Hematopoietic multipotent progenitor cell (in vitro differentiated cells): ENCODE measurements around the gene HACD2. TPM values are rescaled to one million over a fixed set of nuclear protein-coding genes. Genes with fewer than 3 reads are reported as not detected.
"Not testable (repeated sequence)": the region's sequence is repeated elsewhere in the genome, so short reads cannot be mapped to it uniquely, and the experiment has no call there.

Experiments
- DNase-seq, 3 donors: peaks; one replicate each; pipeline ENCODE4 v3.0.0-alpha.2; 2011 to 2015; ENCODE audit warnings: low read depth in 2 of 3, low spot score in 2 of 3
- total RNA-seq: library from RNA; depleted of rRNA; stranded (reverse); fragments of >200 nt; gene quantifications from one replicate; pipeline ENCODE4 v1.2.3, GENCODE V29; 2012

HACD2 gene
- total RNA-seq, 1 donor, result 14.5 TPM

GRCh38 chr3:123488645-123489347 is 96.1 kb downstream of the HACD2 start:
- DNase-seq, result no peak

- not testable (repeated sequence) for DNase-seq
Measured at GRCh38 chr3:123487063-123487462, 97.8 kb downstream of the HACD2 start.

- no peak for DNase-seq
Measured at GRCh38 chr3:123486460-123486859, 98.4 kb downstream of the HACD2 start.

GRCh38 chr3:123485551-123485950 is 99.3 kb downstream of the HACD2 start:
- no peak for DNase-seq

- DNase-seq, result no peak
Measured at GRCh38 chr3:123483146-123483545, 101.7 kb downstream of the HACD2 start.

DNA sequence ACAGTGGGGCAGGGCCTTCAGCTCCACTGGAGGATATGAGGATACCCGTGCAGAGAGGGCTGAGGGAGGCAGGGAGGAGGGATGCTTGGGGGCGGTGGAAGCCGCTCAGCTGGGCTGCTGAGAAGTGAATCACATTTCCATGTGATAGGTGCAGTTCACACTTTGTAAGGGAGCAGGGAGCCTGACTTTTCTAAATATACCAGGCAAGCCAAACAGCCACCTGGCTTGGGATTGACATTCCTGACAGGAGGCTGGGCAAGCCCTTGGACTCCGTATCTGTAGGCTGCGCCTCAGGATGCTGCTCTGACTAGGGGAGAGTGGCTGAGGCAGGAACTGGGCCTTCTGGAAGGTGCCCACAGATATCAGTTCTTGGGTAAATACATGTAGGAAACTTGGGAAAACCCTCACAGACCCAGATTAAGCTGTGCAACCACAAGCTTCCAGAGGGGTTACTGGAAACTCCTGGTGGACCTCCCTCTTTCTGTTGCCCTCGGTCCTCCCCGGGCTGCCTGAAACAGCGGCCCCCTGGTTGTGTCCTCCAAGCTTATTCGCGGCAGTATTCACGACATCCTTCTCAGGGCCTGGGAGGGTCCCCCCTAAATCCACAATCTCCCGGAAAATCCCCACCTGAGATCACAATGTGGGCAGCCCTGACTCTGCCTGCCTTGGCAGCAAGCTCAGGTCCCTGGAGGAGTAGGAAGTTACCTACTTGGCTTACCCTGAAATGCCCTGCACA is 103.0 kb downstream of the HACD2 start:
- no peak for DNase-seq

DNA sequence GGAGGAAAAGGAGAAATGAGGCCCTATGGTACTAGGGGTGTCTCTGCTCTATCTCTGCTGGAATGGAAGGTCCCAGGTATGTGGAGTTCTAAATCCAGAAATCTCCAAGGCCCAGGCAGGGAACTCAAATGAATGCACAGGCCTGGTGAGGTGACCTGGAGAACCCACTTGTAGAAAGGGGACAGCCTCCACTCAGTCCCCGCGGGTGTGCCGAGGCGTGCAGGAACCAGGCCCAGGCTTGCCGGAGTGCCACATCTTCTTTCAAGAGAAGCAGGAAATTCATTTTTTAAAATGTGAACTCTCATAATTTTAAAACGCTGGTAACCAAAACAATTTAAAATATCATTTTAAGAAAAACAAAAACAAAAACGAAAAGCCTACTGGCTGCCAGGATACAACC is 103.8 kb downstream of the HACD2 start:
- DNase-seq, result no peak

GRCh38 chr3:123480428-123480827 is 104.4 kb downstream of the HACD2 start:
- DNase-seq, result peak in 2 of 3 donors; percentile 1 to 27

DNA sequence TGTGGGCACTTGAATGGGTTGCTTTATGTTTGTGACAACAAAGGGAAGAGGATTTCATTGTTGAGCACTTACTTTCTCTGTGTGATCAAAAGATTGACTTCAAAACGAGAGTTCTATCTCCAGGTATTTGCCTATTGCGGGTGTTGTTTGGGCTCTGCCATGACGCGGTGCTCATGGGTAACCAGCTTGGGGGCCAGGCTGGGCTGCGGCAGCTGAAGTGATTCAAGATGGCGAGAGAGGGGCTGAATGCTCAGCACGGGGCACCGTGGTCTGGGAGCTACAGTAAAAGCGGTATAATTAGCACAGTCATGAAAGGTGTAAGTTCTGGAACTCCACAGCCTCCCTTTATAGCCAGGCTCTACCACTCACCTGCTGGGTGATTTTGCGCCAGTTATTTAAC is 105.0 kb downstream of the HACD2 start:
- no peak for DNase-seq

GRCh38 chr3:123478314-123478713 is 106.5 kb downstream of the HACD2 start:
- no peak for DNase-seq

GRCh38 chr3:123476967-123477750 is 107.7 kb downstream of the HACD2 start:
- no peak for DNase-seq

DNA sequence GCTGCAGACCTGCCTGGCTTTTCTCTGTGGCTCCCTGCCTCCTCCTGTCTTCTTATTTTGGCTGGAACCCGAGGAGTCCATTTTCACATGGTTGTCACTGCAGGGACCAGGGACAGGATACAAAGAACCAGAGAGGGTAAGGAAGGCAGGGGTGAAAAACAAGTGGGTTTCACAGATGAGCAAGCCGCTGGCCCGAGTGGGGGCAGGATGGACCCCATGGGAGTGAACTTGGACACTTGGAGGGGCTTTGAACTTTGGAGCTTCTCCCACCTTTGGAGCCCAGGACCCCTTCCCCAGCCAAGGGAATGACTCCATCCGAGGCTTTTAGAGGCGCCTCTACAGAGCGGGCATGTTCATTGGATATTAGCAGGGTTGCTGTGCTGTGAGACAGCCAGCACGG is 109.1 kb downstream of the HACD2 start:
- DNase-seq, result no peak

- no peak for DNase-seq
Measured at GRCh38 chr3:123471106-123471505, 113.7 kb downstream of the HACD2 start.

DNA sequence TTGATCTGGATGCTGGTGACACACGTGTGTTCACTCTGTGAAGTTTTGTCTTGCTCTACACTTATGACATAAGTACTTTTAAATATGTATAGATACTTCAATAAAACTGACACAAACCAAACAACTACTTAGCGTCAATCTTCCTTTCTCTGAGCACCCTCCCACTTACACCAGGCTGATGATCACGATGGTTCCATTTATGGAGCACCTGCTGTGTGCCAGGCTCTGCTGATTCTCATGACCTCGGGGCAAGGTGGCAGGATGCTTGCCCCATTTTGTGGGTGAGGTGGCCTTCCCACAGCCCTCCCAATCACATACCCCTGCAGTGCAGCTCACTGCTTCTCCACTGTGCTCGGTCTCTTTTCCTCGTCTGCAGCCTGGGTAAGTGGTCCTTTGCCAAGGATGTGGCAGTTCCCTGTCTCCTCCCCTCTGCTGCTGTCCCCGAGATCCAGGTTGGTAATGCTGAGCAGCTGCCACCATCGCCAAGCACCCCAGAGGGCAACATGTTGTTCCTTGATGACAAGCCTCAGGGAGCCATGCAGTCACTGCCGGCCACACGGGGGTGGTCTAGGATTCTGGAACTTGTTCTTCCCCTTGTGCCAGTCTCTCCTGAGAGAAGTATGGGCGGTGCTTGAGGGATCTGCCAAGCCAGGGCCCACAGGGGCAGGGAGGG is 115.4 kb downstream of the HACD2 start:
- no peak for DNase-seq

GRCh38 chr3:123467046-123467445 is 117.8 kb downstream of the HACD2 start:
- DNase-seq, result no peak

DNA sequence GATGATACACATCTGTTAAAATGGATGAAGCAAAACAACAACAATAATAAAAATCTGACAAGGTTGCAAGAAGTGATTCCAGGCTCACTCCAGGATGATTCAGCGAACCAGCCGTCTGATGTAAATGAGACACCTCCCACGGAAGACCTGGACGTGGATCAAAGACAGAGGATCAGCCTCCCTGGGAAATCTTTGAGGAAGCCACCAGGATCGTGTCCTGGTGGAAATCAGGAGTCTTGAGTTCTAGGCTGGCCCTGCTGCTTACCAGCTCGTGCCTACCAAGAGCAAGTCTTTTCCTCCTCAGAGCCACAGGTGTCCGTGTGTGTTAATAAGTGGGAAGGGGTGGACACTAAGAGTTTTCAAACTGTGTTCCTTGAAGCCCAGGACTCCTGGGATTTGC is 120.6 kb downstream of the HACD2 start:
- DNase-seq, result no peak

DNA sequence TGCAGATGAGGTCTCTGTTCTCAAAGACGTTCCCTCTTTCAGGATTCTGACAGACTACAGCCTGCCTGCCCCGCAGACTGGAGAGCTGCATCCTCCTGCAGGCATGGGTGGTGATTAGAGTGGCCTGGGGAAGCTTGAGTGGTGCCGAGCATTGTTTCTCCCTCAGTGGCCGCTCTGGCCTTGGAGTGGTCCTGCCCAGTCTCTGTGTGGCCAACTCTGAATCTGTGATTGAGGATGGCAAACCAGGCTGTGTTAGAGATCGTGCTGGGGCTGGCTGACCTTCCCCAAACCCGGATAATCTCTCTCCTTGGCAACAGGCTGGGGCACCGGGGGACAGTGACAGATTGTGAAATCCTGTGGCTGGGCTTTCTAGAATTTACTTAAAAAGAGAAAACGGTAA is 125.0 kb downstream of the HACD2 start:
- no peak for DNase-seq

- no peak for DNase-seq
Measured at GRCh38 chr3:123458255-123458654, 126.6 kb downstream of the HACD2 start.

GRCh38 chr3:123457841-123458240 is 127.0 kb downstream of the HACD2 start:
- DNase-seq, result no peak

GRCh38 chr3:123453675-123454074 is 131.2 kb downstream of the HACD2 start:
- DNase-seq, result no peak

GRCh38 chr3:123451186-123451585 is 133.7 kb downstream of the HACD2 start:
- DNase-seq, result no peak
